DOHH2 (cell line): Measurements from ENCODE around the gene NCKAP1.

Source experiments
- EZH2phosphoT487 ChIP-seq: fragments of 200-600 bp; sonication (generic); IDR thresholded peaks from 2 replicates; pipeline ENCODE4 v1.6.1; 2017; ENCODE audit warnings: borderline replicate concordance, mild to moderate bottlenecking, antibody characterized with exemption, low read length, moderate library complexity, mixed read lengths
- TF ChIP-seq, protein P1 (sequence below): fragments of 200-600 bp; sonication (generic); IDR thresholded peaks from one replicate; pipeline ENCODE4 v1.5.1; 2014; ENCODE audit warnings: antibody characterized with exemption, mild to moderate bottlenecking, low read depth, low read length; ENCODE audit not compliant: poor library complexity, severe bottlenecking

- TF ChIP-seq, protein P1, sequence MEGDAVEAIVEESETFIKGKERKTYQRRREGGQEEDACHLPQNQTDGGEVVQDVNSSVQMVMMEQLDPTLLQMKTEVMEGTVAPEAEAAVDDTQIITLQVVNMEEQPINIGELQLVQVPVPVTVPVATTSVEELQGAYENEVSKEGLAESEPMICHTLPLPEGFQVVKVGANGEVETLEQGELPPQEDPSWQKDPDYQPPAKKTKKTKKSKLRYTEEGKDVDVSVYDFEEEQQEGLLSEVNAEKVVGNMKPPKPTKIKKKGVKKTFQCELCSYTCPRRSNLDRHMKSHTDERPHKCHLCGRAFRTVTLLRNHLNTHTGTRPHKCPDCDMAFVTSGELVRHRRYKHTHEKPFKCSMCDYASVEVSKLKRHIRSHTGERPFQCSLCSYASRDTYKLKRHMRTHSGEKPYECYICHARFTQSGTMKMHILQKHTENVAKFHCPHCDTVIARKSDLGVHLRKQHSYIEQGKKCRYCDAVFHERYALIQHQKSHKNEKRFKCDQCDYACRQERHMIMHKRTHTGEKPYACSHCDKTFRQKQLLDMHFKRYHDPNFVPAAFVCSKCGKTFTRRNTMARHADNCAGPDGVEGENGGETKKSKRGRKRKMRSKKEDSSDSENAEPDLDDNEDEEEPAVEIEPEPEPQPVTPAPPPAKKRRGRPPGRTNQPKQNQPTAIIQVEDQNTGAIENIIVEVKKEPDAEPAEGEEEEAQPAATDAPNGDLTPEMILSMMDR = no peak
- TF ChIP-seq EZH2phosphoT487 = no peak
These were observed 122.6 kb downstream of the NCKAP1 start for GRCh38 chr2:182915369-182916326.
